Gastrocnemius medialis (tissue), 4 donors: ENCODE results near the gene CTSA. TPM values are rescaled to one million over a fixed set of nuclear protein-coding genes. Genes with fewer than 3 reads are reported as not detected.
"Not testable (repeated sequence)": the region's sequence is repeated elsewhere in the genome, so short reads cannot be mapped to it uniquely, and the experiment has no call there.

Experiments used
- ATAC-seq, 2 donors: fragments of 150-250 bp; one replicate each; pipeline ENCODE4 v1.9.1; 2016
- DNase-seq, 2 donors: peaks; one replicate each; pipeline ENCODE4 v3.0.0-alpha.2; 2019
- H3K27ac ChIP-seq, 4 donors: fragments of 200-600 bp; sonication (generic); 1 replicate in 1 of 4; 2 replicates in 3 of 4; pipeline ENCODE4 v1.5.1; 2016 to 2018; ENCODE audit warnings: mild to moderate bottlenecking in 2 of 4, moderate library complexity in 1 of 4
- H3K27me3 ChIP-seq, 3 donors: fragments of 200-600 bp; sonication (generic) in 2 of 3; 1 replicate in 1 of 3; 2 replicates in 2 of 3; pipeline versions ENCODE4 v1.5.1 to v1.6.0; 2016 to 2019; ENCODE audit warnings: mild to moderate bottlenecking in 1 of 3, moderate library complexity in 1 of 3
- H3K36me3 ChIP-seq, 2 donors: fragments of 200-600 bp; sonication (generic) in 1 of 2; one replicate each; pipeline ENCODE4 v1.5.1; 2017 to 2018
- H3K4me1 ChIP-seq, 2 donors: fragments of 200-600 bp; sonication (generic) in 1 of 2; one replicate each; pipeline ENCODE4 v1.5.1; 2016 to 2017; ENCODE audit warnings: mild to moderate bottlenecking in 2 of 2
- H3K4me3 ChIP-seq, 4 donors: fragments of 200-600 bp; sonication (generic) in 3 of 4; 1 replicate in 1 of 4; 2 replicates in 3 of 4; pipeline ENCODE4 v1.5.1; 2016 to 2019; ENCODE audit warnings: mild to moderate bottlenecking in 2 of 4
- H3K9me3 ChIP-seq, 3 donors: fragments of 200-600 bp; sonication (generic) in 2 of 3; 1 replicate in 1 of 3; 2 replicates in 2 of 3; pipeline ENCODE4 v1.5.1; 2016 to 2019
- POLR2A ChIP-seq, 2 donors: fragments of 450-650 bp; IDR thresholded peaks; one replicate each; pipeline ENCODE4 v1.6.1; 2017; ENCODE audit warnings: antibody characterized with exemption in 2 of 2, mild to moderate bottlenecking in 2 of 2, moderate library complexity in 2 of 2
- in situ Hi-C, 4 donors: fragments of 200-750 bp; cut with MboI; loops; one replicate each; pipeline versions ENCODE4 v1.15.0 to v1.8.0; 2017; ENCODE audit warnings: low sequenced_read_pairs in 4 of 4
- intact Hi-C: fragments of 100-400 bp; cut with DNase I; formaldehyde crosslinking; loops from one replicate; pipeline ENCODE4 v1.15.1; 2023; ENCODE audit warnings: low total_unique reads
- total RNA-seq, 4 donors: library from RNA; depleted of rRNA; stranded (reverse); fragments of >200 nt; gene quantifications; one replicate each; pipeline versions ENCODE4 v1.1.0 to v1.2.3, GENCODE V29; 2016
- TF ChIP-seq, protein P1 (sequence below), 5 experiments: fragments of 450-650 bp in 3 of 5; fragments of 200-600 bp in 2 of 5; sonication (generic) in 2 of 5; IDR thresholded peaks in 4 of 5; conservative IDR thresholded peaks in 1 of 5; 1 replicate in 4 of 5; 2 replicates in 1 of 5; pipeline ENCODE4 v1.5.1; 2016 to 2019; ENCODE audit warnings: antibody characterized with exemption in 5 of 5, mild to moderate bottlenecking in 3 of 5, moderate library complexity in 3 of 5

CTSA gene
- total RNA-seq, 4 donors from 2014 or later, result 21.9 to 59.2 (median 46.2) TPM

DNA sequence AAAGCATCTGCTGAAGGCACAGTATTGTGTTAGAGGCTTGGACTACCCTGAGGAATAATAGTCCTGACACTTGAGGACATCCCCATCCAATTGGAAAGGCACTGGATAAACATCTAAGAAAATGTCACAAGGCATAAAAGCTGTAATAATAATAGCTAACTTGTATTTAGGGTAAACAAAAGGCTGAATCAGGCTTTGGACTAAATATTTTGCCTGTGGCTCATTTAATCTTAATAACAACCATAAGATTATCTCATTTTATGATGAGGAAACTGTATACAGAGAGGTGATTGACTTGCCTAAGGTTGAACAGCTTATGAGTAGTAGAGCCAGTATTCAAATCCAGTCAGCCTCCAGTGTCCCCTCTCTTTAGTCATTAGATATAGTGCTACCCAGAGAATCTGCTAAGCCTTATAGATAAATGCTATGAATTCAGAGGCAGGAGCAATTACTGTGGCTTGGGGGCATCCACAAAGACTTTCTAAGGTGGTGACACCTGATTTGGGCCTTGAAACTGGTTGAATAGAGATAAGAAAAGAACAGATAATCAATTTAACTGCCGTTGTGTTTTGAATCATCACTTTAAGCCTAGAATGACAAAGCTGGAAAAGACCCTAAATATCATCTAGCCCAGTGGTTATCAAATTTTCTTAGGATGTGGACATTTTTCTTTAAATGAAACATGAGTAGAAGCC, 17.6 kb upstream of the CTSA start:
- TF ChIP-seq, protein P1, sequence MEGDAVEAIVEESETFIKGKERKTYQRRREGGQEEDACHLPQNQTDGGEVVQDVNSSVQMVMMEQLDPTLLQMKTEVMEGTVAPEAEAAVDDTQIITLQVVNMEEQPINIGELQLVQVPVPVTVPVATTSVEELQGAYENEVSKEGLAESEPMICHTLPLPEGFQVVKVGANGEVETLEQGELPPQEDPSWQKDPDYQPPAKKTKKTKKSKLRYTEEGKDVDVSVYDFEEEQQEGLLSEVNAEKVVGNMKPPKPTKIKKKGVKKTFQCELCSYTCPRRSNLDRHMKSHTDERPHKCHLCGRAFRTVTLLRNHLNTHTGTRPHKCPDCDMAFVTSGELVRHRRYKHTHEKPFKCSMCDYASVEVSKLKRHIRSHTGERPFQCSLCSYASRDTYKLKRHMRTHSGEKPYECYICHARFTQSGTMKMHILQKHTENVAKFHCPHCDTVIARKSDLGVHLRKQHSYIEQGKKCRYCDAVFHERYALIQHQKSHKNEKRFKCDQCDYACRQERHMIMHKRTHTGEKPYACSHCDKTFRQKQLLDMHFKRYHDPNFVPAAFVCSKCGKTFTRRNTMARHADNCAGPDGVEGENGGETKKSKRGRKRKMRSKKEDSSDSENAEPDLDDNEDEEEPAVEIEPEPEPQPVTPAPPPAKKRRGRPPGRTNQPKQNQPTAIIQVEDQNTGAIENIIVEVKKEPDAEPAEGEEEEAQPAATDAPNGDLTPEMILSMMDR (IDR thresholded peaks at IDR 0.05 in 4 of 5, conservative IDR thresholded peaks at IDR 0.05 in 1 of 5), result no peak
- TF ChIP-seq POLR2A (IDR thresholded peaks at IDR 0.05), result no peak
- no peak for DNase-seq
- Histone ChIP-seq H3K9me3 (no peaks in the 10 kb centered on the region), H3K27ac (no peak overlapping the region), H3K36me3 (peaks cover 0 to 18% of the 10 kb centered on the region in 2 donors), H3K4me1 (no peaks in the 10 kb centered on the region), H3K4me3 (no peak overlapping the region), H3K27me3 (no peaks in the 10 kb centered on the region)
- no peak for ATAC-seq
- in situ Hi-C loops, result no loop called here
- intact Hi-C loops, result no loop called here

DNA sequence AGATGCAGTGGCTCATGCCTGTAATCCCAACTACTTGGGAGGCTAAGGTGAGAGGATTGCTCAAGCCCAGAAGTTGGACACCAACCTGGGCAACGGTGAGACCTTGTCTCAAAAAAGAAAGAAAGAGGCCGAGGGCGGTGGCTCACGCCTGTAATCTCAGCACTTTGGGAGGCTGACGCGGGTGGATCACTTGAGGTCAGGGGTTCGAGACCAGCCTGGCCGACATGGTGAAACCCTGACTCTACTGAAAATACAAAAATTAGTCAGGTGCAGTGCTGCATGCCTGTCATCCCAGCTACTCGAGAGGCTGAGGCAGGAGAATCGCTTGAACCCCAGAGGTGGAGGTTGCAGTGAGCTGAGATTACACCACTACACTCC, 17.0 kb upstream of the CTSA start:
- ATAC-seq, H3K4me1 ChIP-seq, H3K4me3 ChIP-seq, H3K27me3 ChIP-seq, H3K27ac ChIP-seq, DNase-seq, intact Hi-C loops, H3K9me3 ChIP-seq, in situ Hi-C loops: not testable (repeated sequence)
- peaks cover 0 to 18% of the 10 kb centered on the region in 2 donors for H3K36me3 ChIP-seq

DNA sequence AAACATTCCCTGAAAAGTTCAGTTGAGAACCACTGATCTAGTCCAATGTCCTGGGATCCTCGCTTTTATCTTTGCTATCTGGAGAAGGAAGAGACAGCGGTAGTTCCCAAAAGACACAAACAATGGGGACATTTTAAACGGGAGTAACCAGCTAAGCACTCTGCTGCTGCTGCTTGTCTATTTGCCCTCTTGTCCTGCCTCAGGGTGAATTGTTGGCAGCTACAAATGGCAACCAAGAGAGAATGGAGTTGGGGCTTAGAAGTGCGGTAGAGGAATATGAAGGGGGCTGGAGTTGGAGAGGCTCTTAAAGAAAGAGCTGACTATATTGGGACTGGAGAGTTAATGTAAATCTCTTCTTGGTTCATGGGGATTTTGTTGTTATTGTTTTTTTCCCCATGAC, 16.6 kb upstream of the CTSA start:
- DNase-seq (no peak), ATAC-seq (no peak)
- no peak for TF ChIP-seq POLR2A (IDR thresholded peaks at IDR 0.05)
- TF ChIP-seq, protein P1 (IDR thresholded peaks at IDR 0.05 in 4 of 5, conservative IDR thresholded peaks at IDR 0.05 in 1 of 5), result no peak
- intact Hi-C loops, result no loop called here
- peaks cover 0 to 18% of the 10 kb centered on the region in 2 donors for H3K36me3 ChIP-seq
- no peaks in the 10 kb centered on the region for H3K9me3 ChIP-seq
- H3K27ac ChIP-seq, result no peak overlapping the region
- in situ Hi-C loops, result no loop called here
- H3K4me1 ChIP-seq, result no peaks in the 10 kb centered on the region
- H3K4me3 ChIP-seq, result no peak overlapping the region
- no peaks in the 10 kb centered on the region for H3K27me3 ChIP-seq

DNA sequence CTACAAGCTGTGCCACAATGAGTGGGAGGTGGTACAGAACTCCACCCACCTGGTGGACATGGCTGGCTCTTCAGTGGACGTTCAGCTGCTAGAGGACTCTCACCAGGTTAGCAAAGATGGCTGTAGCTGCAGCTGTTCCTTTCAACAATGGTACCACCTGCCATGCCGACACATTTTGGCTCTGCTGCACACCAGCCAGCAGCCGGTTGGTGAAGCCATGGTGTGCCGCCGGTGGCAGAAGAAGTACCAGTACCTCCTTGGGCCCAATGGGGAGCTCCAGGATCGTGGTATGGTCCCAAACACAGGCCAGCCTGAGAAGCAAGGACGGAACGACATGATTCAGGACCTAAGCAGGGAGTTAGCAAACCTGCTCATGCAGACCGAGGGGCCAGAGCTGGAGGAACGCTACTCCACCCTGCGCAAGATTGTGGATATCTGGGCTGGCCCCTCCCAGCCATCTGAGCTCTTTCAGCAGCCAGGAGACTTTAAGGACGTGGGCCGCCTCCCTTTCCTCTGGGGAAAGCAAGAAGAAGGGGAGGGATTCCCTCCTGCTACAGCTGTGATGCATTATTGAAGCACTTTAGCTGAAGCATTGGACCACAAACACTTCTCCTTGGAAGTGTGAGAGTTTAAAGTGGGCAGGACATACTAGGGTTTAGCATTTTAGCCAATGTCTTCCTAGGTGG, 12.9 kb upstream of the CTSA start:
- TF ChIP-seq POLR2A (IDR thresholded peaks at IDR 0.05), result no peak
- TF ChIP-seq, protein P1 (IDR thresholded peaks at IDR 0.05 in 4 of 5, conservative IDR thresholded peaks at IDR 0.05 in 1 of 5), result no peak
- intact Hi-C loops, result no loop called here
- no peak for DNase-seq
- H3K27me3 ChIP-seq, result no peaks in the 10 kb centered on the region
- H3K4me1 ChIP-seq, result peaks cover 9 to 13% of the 10 kb centered on the region in 2 donors
- in situ Hi-C loops, result no loop called here
- no peak overlapping the region for H3K4me3 ChIP-seq
- H3K36me3 ChIP-seq, result peaks cover 0 to 25% of the 10 kb centered on the region in 2 donors
- H3K9me3 ChIP-seq, result no peaks in the 10 kb centered on the region
- H3K27ac ChIP-seq, result no peak overlapping the region
- no peak for ATAC-seq
